Chondrocyte (in vitro differentiated cells): ENCODE data around the gene NSUN7. TPM values are rescaled to one million over a fixed set of nuclear protein-coding genes. Genes with fewer than 3 reads are reported as not detected.

Source experiments
- DNase-seq: peaks from one replicate; pipeline ENCODE4 v3.0.0; 2021; ENCODE audit warnings: mixed read lengths, low spot score
- H3K27ac Mint-ChIP-seq: one replicate; pipeline ENCODE4 v1.8.0; 2021; ENCODE audit warnings: mild to moderate bottlenecking, moderate library complexity, mixed read lengths; ENCODE audit not compliant: unreplicated experiment
- H3K27me3 Mint-ChIP-seq: 2 replicates; pipeline ENCODE4 v1.8.0; 2021; ENCODE audit warnings: low read depth, mixed read lengths
- H3K36me3 Mint-ChIP-seq: 2 replicates; pipeline ENCODE4 v1.8.0; 2021; ENCODE audit warnings: low read depth, mixed read lengths
- H3K4me1 Mint-ChIP-seq: 2 replicates; pipeline ENCODE4 v1.8.0; 2021; ENCODE audit warnings: low read depth, mild to moderate bottlenecking, mixed read lengths
- H3K4me3 Mint-ChIP-seq: one replicate; pipeline ENCODE4 v1.8.0; 2021; ENCODE audit warnings: mild to moderate bottlenecking, moderate library complexity, mixed read lengths; ENCODE audit not compliant: unreplicated experiment
- H3K9me3 Mint-ChIP-seq: 2 replicates; pipeline ENCODE4 v1.8.0; 2021; ENCODE audit warnings: low read depth, mixed read lengths
- long read RNA-seq: library from polyadenylated mRNA; stranded (forward); transcript quantifications from one replicate; pipeline ENCODE4 v2.0.0, GENCODE V29; 2021
- total RNA-seq: library from RNA; stranded (reverse); gene quantifications from 3 replicates; pipeline ENCODE4 v1.2.1, GENCODE V29; 2021
- TF ChIP-seq, protein P1 (sequence below): fragments of 200-600 bp; sonication (generic); IDR thresholded peaks from 2 replicates; pipeline ENCODE4 v1.5.0; 2021; ENCODE audit warnings: antibody characterized with exemption, mild to moderate bottlenecking, moderate library complexity

The NSUN7 gene, protein sequence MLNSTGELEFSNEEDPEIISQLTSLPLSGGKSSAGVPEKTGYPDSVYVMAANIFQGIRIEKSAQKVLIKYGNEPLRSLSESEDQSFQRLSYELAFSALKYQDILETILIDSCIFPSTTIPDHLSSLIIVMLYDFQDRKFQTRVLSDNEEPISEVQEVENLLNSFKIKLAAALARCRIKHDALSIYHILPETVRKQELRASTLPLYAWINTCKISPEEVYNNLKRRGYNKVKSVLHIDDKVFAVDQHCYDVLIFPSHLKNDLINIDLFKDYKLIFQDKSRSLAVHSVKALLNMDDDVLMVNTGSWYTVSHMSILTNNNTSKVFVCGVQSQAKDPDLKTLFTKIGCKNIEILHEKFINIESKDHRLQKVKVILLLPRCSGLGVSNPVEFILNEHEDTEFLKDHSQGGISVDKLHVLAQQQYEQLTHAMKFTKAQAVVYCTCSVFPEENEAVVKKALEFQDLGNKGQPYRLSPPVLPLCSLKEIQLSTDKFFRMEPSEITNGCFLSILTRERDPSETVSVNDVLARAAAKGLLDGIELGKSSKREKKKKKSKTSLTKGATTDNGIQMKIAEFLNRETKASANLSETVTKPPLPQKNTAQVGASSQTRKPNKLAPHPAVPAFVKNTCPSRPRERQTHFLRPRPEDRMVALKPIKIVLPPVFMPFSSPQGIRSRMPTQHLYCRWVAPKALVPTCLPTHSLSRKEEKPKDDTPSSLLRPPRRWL
- total RNA-seq = 2.4 to 6.1 TPM (median 5.1 TPM) in 3 replicates
- long read RNA-seq, partial matches to known transcripts = 1 of 5 reads
- long read RNA-seq, other reads (novel, unspliced or antisense) = 2 of 5 reads

DNA sequence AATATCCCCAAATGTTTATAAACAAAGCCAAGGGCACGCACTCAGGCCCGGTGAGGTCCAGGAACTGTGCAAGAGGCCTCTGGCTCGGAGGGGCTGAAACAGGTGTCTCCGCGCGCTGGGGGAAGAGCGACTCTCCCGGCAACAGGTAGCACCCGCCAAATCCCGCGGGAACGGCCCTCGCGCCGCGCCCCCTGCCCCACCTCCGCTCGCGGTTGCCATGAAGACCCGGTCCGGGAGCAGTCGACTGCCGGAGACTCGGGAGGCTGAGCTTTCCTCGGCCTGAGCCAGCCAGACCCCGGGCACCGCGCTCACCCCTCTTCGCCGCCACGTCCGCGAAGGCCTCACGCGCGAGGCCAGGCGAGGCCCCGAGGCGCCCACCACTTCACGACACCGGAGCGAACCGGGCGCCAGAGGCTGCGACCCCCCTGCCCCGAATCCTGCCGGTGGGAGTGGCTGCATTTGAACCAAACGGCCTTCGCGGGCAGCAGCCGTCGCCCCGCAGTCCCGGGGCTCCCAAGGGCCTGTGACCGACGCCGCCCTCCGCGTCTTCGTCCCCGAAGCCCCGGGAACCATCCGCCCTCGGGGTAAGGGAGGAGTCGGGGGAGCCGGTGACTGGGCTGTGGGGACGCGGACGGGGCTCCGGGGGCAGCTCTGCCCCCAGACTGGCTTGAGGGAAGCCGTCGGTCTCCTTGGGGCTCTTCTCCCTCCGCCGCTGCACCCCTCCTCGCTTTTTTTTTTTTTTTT, at the start of gene NSUN7:
Gene NSUN7, plus strand, starts transcription at position 239 of the 744 bp plus-strand sequence. CDS start 739 bp downstream, outside the sequence.
- Mint-ChIP-seq H3K4me1 (peaks cover 14% of the 10 kb centered on the region), H3K27me3 (no peaks in the 10 kb centered on the region), H3K27ac (peak within 1 kb of the TSS; percentile 80), H3K4me3 (peak within 1 kb of the TSS; percentile 81), H3K9me3 (no peaks in the 10 kb centered on the region), H3K36me3 (peaks cover 2% of the 10 kb centered on the region)
- TF ChIP-seq, protein P1, sequence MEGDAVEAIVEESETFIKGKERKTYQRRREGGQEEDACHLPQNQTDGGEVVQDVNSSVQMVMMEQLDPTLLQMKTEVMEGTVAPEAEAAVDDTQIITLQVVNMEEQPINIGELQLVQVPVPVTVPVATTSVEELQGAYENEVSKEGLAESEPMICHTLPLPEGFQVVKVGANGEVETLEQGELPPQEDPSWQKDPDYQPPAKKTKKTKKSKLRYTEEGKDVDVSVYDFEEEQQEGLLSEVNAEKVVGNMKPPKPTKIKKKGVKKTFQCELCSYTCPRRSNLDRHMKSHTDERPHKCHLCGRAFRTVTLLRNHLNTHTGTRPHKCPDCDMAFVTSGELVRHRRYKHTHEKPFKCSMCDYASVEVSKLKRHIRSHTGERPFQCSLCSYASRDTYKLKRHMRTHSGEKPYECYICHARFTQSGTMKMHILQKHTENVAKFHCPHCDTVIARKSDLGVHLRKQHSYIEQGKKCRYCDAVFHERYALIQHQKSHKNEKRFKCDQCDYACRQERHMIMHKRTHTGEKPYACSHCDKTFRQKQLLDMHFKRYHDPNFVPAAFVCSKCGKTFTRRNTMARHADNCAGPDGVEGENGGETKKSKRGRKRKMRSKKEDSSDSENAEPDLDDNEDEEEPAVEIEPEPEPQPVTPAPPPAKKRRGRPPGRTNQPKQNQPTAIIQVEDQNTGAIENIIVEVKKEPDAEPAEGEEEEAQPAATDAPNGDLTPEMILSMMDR = no peak
- peak; percentile 92 for DNase-seq

DNA sequence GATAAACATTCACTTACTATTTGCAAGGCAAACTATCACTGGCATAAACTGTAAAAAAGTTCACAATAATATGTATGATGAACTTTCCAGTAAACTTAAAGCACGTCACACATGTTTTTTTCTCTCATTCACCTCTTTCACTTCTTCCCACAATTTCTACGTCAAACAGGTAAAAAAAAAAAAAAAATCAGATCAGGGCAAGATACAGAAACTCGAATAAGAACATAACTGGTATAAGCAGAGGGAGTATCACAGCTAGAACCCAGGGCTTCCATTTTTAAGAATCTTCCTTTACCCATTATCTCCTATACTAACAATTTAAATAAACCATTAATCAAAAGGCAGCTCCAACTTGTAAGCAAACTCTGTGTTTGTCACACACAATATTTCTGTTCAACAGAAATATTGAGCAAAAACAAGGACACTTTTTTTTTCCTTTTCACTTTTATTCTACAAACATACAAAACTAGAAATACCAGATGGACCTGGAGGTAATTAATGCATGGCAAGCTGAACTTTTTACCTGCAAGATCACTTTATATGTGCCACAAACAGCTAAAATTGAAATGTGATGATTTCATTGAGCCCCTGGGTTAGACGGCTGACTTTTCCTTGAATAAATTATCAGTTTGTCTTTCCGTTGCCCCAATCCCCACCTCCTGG, 47.5 kb upstream of the NSUN7 start:
- no peak overlapping the region for H3K27ac Mint-ChIP-seq
- no peak for DNase-seq
- no peaks in the 10 kb centered on the region for H3K27me3 Mint-ChIP-seq
- H3K4me1 Mint-ChIP-seq = no peaks in the 10 kb centered on the region
- no peaks in the 10 kb centered on the region for H3K36me3 Mint-ChIP-seq
- H3K4me3 Mint-ChIP-seq = no peak overlapping the region
- H3K9me3 Mint-ChIP-seq = no peaks in the 10 kb centered on the region
- TF ChIP-seq, protein P1 = no peak

DNA sequence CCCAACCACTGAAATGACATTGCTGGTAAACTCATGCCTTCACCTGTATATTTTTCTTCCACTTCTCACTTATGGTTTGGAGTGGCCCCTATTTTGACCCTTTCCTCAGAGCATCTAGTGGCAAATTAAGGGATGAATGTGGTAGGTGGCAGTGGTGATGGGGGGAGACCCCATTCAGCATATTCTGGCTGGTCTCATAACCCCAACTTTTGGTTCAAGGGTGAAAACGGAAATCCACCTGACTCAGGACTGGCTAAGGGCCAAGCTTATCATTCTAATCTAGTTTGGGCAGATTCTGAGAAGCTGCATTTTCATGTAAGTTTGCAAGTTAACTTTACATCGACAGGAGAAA, 47.0 kb upstream of the NSUN7 start:
- H3K27ac Mint-ChIP-seq = no peak overlapping the region
- no peaks in the 10 kb centered on the region for H3K4me1 Mint-ChIP-seq
- TF ChIP-seq, protein P1 = no peak
- no peak overlapping the region for H3K4me3 Mint-ChIP-seq
- no peaks in the 10 kb centered on the region for H3K27me3 Mint-ChIP-seq
- DNase-seq = no peak
- H3K36me3 Mint-ChIP-seq = no peaks in the 10 kb centered on the region
- H3K9me3 Mint-ChIP-seq = no peaks in the 10 kb centered on the region

DNA sequence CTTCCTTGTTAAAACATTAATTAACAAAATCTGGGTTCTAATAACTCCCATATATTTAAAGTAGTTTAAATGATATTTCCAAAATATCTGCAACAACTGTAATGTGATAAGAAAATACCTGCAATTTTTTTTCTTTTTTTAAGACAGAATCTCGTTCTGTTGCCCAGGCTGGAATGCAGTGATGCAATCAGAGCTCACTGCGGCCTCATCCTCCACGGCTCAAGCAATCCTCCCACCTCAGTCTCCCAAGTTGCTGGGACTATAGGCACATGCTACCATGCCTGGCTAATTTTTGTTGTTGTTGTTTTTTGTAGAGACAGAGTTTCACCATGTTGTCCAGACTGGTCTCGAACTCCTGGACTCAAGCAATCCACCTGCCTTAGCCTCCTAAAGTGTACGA, 45.7 kb upstream of the NSUN7 start:
- no peaks in the 10 kb centered on the region for H3K27me3 Mint-ChIP-seq
- TF ChIP-seq, protein P1 = no peak
- no peak overlapping the region for H3K27ac Mint-ChIP-seq

More for the DNA sequence above, 45.7 kb upstream of the NSUN7 start:
- no peak for DNase-seq
- Mint-ChIP-seq H3K4me1 (no peaks in the 10 kb centered on the region), H3K36me3 (no peaks in the 10 kb centered on the region), H3K9me3 (no peaks in the 10 kb centered on the region), H3K4me3 (no peak overlapping the region)
